GM12872 (cell line): ENCODE measurements around the gene SH3PXD2A.

ENCODE experiments used
- TF ChIP-seq, protein P1 (sequence below): IDR thresholded peaks from 3 replicates; pipeline ENCODE4 v1.5.1; 2011; ENCODE audit warnings: low read depth, mild to moderate bottlenecking, low read length, moderate library complexity; ENCODE audit not compliant: insufficient read depth

SH3PXD2A gene

GRCh38 chr10:103820101-103821062 lies 35.0 kb downstream of the SH3PXD2A start:
- TF ChIP-seq, protein P1, sequence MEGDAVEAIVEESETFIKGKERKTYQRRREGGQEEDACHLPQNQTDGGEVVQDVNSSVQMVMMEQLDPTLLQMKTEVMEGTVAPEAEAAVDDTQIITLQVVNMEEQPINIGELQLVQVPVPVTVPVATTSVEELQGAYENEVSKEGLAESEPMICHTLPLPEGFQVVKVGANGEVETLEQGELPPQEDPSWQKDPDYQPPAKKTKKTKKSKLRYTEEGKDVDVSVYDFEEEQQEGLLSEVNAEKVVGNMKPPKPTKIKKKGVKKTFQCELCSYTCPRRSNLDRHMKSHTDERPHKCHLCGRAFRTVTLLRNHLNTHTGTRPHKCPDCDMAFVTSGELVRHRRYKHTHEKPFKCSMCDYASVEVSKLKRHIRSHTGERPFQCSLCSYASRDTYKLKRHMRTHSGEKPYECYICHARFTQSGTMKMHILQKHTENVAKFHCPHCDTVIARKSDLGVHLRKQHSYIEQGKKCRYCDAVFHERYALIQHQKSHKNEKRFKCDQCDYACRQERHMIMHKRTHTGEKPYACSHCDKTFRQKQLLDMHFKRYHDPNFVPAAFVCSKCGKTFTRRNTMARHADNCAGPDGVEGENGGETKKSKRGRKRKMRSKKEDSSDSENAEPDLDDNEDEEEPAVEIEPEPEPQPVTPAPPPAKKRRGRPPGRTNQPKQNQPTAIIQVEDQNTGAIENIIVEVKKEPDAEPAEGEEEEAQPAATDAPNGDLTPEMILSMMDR, result no peak

GRCh38 chr10:103819493-103819892 lies 35.9 kb downstream of the SH3PXD2A start:
- TF ChIP-seq, protein P1, result no peak

DNA sequence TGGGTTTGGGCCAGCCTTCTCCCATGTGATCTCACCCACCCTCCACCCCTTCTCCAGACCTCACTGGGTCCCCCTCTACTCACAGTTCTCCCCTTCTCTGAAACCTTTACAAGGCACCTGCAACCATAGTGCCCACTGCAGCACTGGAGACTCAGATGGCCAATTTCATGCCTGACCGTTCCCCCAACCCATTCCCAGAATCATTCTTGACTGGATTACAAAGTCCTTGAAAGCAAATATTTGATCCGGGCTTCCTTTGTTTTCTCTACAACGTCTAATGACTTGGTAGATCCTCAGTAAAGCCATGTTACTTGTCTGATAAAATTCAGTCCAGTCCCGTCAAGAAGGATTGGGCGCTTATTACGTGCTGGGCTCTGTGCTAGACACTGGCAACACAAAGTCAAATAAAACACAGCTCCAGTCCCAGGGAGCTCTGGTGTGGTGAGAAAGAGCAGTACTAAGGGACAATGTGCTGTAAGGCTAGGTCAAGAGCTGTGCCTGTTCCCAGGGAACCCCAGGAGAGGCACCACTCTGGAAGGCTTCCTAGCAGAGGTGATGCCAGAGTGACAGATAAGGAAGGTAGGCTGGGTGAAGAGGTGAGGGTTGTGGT lies 36.5 kb downstream of the SH3PXD2A start:
- TF ChIP-seq, protein P1, result no peak

DNA sequence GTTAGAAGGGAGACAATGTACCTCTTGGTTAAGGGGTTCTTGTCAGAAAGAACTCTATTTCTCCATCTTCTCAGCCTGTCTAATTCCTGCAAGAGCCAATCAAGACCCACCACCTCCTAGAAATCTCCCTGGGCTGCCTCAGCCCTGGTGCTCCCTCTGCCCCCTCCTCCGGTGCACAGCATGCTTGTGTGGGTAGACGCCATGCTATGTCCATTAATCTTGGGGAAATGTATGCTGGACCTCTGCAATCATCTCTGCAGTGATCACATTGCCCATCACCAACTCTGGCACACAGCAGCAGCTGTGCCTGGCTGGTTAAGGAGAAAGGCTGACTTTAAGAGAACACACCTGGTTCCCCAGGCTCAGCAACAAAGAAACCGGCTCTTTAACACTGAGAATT lies 37.3 kb downstream of the SH3PXD2A start:
- TF ChIP-seq, protein P1, result no peak

GRCh38 chr10:103816431-103816830 lies 38.9 kb downstream of the SH3PXD2A start:
- TF ChIP-seq, protein P1, result no peak

GRCh38 chr10:103814626-103815370 lies 40.6 kb downstream of the SH3PXD2A start:
- TF ChIP-seq, protein P1, result no peak

- TF ChIP-seq, protein P1, result no peak
Observed at GRCh38 chr10:103814105-103814504, 41.3 kb downstream of the SH3PXD2A start.
